ENCODE measurements around the gene KRT85. TPM values are rescaled to one million over a fixed set of nuclear protein-coding genes. Genes with fewer than 3 reads are reported as not detected.

The KRT85 gene
- polyA plus RNA-seq, 1 experiment, result not detected

- H3K27me3 ChIP-seq (ENCODE audit: control insufficient read depth, insufficient read depth, low read length), result peaks cover 14% of the 10 kb centered on the region
- ChIA-PET CTCF (interaction anchor here (0.6 to 8.0 kb wide), 16 partner anchors 10 to 609 kb away, joined by 3 to 142 read pairs (median 6); partner anchors contain the start of gene KRT84), POLR2A (interaction anchor here (0.6 kb wide), 1 partner anchor 209 kb away, joined by 4 read pairs; no protein-coding TSS in a partner anchor)
- no peak overlapping the region for H3K4me3 ChIP-seq (ENCODE audit: low read depth, low read length)
- H3K36me3 ChIP-seq (ENCODE audit: control insufficient read depth, insufficient read depth, low read length), result no peaks in the 10 kb centered on the region
- TF ChIP-seq CTCF (IDR thresholded peaks at IDR 0.05; ENCODE audit: insufficient read depth, low read depth, low read length), result no peak
- peak; percentile 11 for DNase-seq (ENCODE audit: low read depth)
These were observed 3.8 kb upstream of the KRT85 start for GRCh38 chr12:52370926-52371608.

DNA sequence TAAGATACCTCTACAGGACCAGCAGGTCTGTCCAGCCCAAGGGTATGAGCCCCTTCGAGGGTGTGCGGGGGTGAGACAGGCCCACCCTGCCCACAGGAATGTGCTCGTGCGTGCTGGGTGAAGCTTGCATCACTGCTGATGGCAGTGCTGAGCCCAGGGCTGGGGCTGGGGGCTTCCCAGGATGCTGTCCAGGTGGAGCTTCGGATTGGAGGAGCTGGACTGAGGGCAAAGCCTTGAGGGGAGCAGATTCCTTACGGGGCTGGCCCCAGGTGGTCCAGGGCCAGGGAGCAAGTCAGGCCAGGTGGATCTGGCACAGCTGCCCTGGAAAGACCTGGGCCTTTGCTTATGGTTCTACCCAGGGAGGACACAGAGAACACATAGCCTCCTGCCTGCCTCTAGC, 2.5 kb upstream of the KRT85 start:
- POLR2A ChIA-PET, result no interaction called here
- no peak for DNase-seq (ENCODE audit: low read depth)
- H3K36me3 ChIP-seq (ENCODE audit: control insufficient read depth, insufficient read depth, low read length), result no peaks in the 10 kb centered on the region
- TF ChIP-seq CTCF (IDR thresholded peaks at IDR 0.05; ENCODE audit: insufficient read depth, low read depth, low read length), result no peak
- H3K27me3 ChIP-seq (ENCODE audit: control insufficient read depth, insufficient read depth, low read length), result peaks cover 16% of the 10 kb centered on the region
- CTCF ChIA-PET, result interaction anchor here (0.6 to 8.0 kb wide), 10 partner anchors 8 to 512 kb away, joined by 3 to 142 read pairs (median 4); partner anchors contain the start of gene KRT84
- no peak overlapping the region for H3K4me3 ChIP-seq (ENCODE audit: low read depth, low read length)

DNA sequence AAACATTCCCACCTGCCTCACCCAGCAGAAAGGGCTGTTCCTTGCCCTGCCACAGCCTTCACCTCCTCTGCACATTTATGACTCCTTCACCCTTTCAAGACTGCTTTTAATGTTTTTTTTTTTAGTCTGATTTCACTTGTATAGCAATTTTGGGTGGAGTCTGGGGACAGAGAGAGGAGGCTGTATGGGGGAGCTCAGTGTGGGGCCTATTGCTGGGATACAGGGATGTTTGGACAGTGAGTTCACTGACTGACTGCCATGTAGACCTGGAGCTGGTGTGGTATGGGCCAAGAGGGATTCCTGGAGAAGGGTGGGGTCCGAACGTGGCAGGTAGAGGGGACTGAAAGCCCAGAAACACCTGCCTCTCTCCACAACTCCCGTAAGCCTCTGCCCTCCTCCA, 1.9 kb upstream of the KRT85 start:
- no peak for DNase-seq (ENCODE audit: low read depth)
- ChIA-PET CTCF (interaction anchor here (0.7 to 8.0 kb wide), 9 partner anchors 11 to 513 kb away, joined by 3 to 142 read pairs (median 4); partner anchors contain the start of gene KRT84), POLR2A (no interaction called here)
- no peak for TF ChIP-seq CTCF (IDR thresholded peaks at IDR 0.05; ENCODE audit: insufficient read depth, low read depth, low read length)
- no peak overlapping the region for H3K4me3 ChIP-seq (ENCODE audit: low read depth, low read length)
- peaks cover 17% of the 10 kb centered on the region for H3K27me3 ChIP-seq (ENCODE audit: control insufficient read depth, insufficient read depth, low read length)
- no peaks in the 10 kb centered on the region for H3K36me3 ChIP-seq (ENCODE audit: control insufficient read depth, insufficient read depth, low read length)

DNA sequence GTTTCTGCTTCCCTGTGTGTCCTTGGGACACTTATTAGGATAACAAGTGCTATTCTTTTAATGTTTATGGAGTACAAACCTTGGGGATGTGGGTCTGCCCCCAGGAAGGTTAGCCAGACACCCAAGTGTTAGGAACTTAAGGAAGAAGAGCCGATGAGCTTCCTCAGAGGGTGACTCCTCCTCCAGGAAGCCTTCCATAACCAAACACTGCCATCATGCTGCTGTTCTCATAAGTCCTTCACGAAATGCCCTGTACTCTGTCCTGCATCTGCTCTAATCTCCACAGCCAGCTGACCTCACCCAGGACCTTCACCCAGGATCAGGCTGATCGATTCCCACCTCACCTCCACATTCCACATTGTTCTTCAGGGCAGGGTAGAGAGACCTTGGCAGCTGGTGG, 1.2 kb upstream of the KRT85 start:
- ChIA-PET CTCF (interaction anchor here (1.0 to 8.0 kb wide), 9 partner anchors 12 to 513 kb away, joined by 3 to 142 read pairs (median 4); partner anchors contain the start of gene KRT84), POLR2A (no interaction called here)
- no peak overlapping the region for H3K4me3 ChIP-seq (ENCODE audit: low read depth, low read length)
- H3K27me3 ChIP-seq (ENCODE audit: control insufficient read depth, insufficient read depth, low read length), result peaks cover 19% of the 10 kb centered on the region
- no peaks in the 10 kb centered on the region for H3K36me3 ChIP-seq (ENCODE audit: control insufficient read depth, insufficient read depth, low read length)
- DNase-seq (ENCODE audit: low read depth), result no peak
- TF ChIP-seq CTCF (IDR thresholded peaks at IDR 0.05; ENCODE audit: insufficient read depth, low read depth, low read length), result no peak

DNA sequence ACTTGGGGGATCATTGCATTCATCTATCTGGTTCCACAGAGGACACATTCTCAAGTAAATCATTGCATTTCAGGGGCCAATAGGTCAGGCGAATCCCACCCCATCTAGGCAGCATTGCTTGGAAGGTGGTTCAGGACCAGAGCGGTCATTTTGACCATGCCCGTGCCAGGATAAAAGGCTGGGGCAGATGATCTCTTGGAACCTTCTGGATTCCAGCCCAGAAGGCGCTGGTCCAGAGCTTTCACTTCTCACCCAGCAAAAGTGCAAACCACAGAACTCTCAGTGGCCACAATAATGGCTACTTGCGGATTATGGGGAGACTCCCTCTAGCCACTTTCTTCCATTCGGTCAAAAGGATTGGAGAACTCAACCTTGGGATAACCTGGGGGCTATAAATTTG, 595 bp upstream of the KRT85 start:
- ChIA-PET POLR2A (no interaction called here), CTCF (interaction anchor here (1.0 to 8.0 kb wide), 6 partner anchors 24 to 514 kb away, joined by 4 to 142 read pairs (median 5); no protein-coding TSS in a partner anchor)
- DNase-seq (ENCODE audit: low read depth), result no peak
- Histone ChIP-seq H3K36me3 (ENCODE audit: control insufficient read depth, insufficient read depth, low read length) (no peaks in the 10 kb centered on the region), H3K27me3 (ENCODE audit: control insufficient read depth, insufficient read depth, low read length) (peaks cover 21% of the 10 kb centered on the region), H3K4me3 (ENCODE audit: low read depth, low read length) (no peak overlapping the region)
- no peak for TF ChIP-seq CTCF (IDR thresholded peaks at IDR 0.05; ENCODE audit: insufficient read depth, low read depth, low read length)

Data from BJ (cell line).